HepG2 (cell line): ENCODE results near the gene CTDP1. TPM values are rescaled to one million over a fixed set of nuclear protein-coding genes. Genes with fewer than 3 reads are reported as not detected.

Experiments
- CREB1 ChIP-seq, 2 experiments: fragments of 450-650 bp in 1 of 2; IDR thresholded peaks; 2 replicates each; pipeline ENCODE4 v1.6.1; 2016 to 2017; ENCODE audit warnings: control low read depth in 1 of 2, mild to moderate bottlenecking in 1 of 2, missing compliant biosample characterization in 1 of 2, missing genetic modification characterization in 1 of 2
- CREB3 ChIP-seq: sonication (generic); formaldehyde crosslinking; IDR thresholded peaks from 2 replicates; pipeline ENCODE4 v1.5.0; 2020; ENCODE audit warnings: missing genetic modification reagents
- ETV6 ChIP-seq: sonication (generic); formaldehyde crosslinking; conservative IDR thresholded peaks from 2 replicates; pipeline ENCODE4 v1.4.0; 2020; ENCODE audit warnings: missing genetic modification reagents
- FOXO4 ChIP-seq: sonication (generic); formaldehyde crosslinking; conservative IDR thresholded peaks from 2 replicates; pipeline ENCODE4 v1.8.1; 2023; ENCODE audit warnings: missing genetic modification reagents
- HDAC2 ChIP-seq: sonication (generic); formaldehyde crosslinking; IDR thresholded peaks from 2 replicates; pipeline ENCODE4 v1.4.0; 2020; ENCODE audit warnings: missing genetic modification reagents
- HNRNPL ChIP-seq: fragments of 200-400 bp; formaldehyde crosslinking; IDR thresholded peaks from 2 replicates; pipeline ENCODE4 v1.6.1; 2017; ENCODE audit warnings: mild to moderate bottlenecking, low read depth, low read length
- MLLT10 ChIP-seq: sonication (generic); formaldehyde crosslinking; IDR thresholded peaks from 2 replicates; pipeline ENCODE4 v1.4.0; 2020; ENCODE audit warnings: missing genetic modification reagents
- NAIF1 ChIP-seq: sonication (generic); formaldehyde crosslinking; IDR thresholded peaks from 2 replicates; pipeline ENCODE4 v1.5.0; 2020; ENCODE audit warnings: mild to moderate bottlenecking, missing genetic modification reagents, borderline replicate concordance
- RFXAP ChIP-seq: sonication (generic); formaldehyde crosslinking; IDR thresholded peaks from 2 replicates; pipeline ENCODE4 v1.4.0; 2020; ENCODE audit warnings: missing genetic modification reagents, borderline replicate concordance
- SIX4 ChIP-seq: sonication (generic); formaldehyde crosslinking; IDR thresholded peaks from 2 replicates; pipeline ENCODE4 v1.4.0; 2020; ENCODE audit warnings: missing genetic modification reagents
- SKIL ChIP-seq: sonication (generic); formaldehyde crosslinking; IDR thresholded peaks from 2 replicates; pipeline ENCODE4 v1.8.0; 2022; ENCODE audit warnings: missing genetic modification reagents, mild to moderate bottlenecking, moderate library complexity, borderline replicate concordance
- SNAPC5 ChIP-seq: sonication (generic); formaldehyde crosslinking; IDR thresholded peaks from 2 replicates; pipeline ENCODE4 v1.8.1; 2023; ENCODE audit warnings: mild to moderate bottlenecking, missing genetic modification reagents, borderline replicate concordance
- ZBTB20 ChIP-seq: sonication (generic); formaldehyde crosslinking; IDR thresholded peaks from 2 replicates; pipeline ENCODE4 v1.8.1; 2023; ENCODE audit warnings: missing genetic modification reagents, low read depth, mild to moderate bottlenecking, borderline replicate concordance
- ZMYM3 ChIP-seq: sonication (generic); formaldehyde crosslinking; IDR thresholded peaks from 2 replicates; pipeline ENCODE4 v1.5.1; 2020; ENCODE audit warnings: mild to moderate bottlenecking, missing genetic modification reagents
- ZNF503 ChIP-seq: sonication (generic); formaldehyde crosslinking; IDR thresholded peaks from 2 replicates; pipeline ENCODE4 v1.4.0; 2020; ENCODE audit warnings: missing genetic modification reagents
- ZNF558 ChIP-seq: sonication (generic); formaldehyde crosslinking; IDR thresholded peaks from 2 replicates; pipeline ENCODE4 v1.9.0; 2022; ENCODE audit warnings: mild to moderate bottlenecking, missing genetic modification reagents, borderline replicate concordance
- ZNF629 ChIP-seq: sonication (generic); formaldehyde crosslinking; conservative IDR thresholded peaks from 2 replicates; pipeline ENCODE4 v1.5.0; 2020; ENCODE audit warnings: missing genetic modification reagents
- polyA plus RNA-seq, 8 experiments: library from polyadenylated mRNA; depleted of rRNA in 3 of 8; stranded (reverse) in 7 of 8; unstranded in 1 of 8; fragments of >200 nt; fragmentation: Illumina TruSeq in 4 of 8; extraction: Trizol in 4 of 8; gene quantifications; 2 replicates each; pipeline versions ENCODE4 v1.2.1 to v1.2.3, GENCODE V29; 2011 to 2016; ENCODE audit warnings: low read depth in 4 of 8, missing spikeins in 1 of 8, mixed read lengths in 1 of 8; ENCODE audit not compliant: insufficient read depth in 1 of 8
- total RNA-seq, 5 experiments: library from RNA; depleted of rRNA; stranded (reverse); fragments of >200 nt; fragmentation: Illumina TruSeq; extraction: Trizol; gene quantifications; 2 replicates each; pipeline ENCODE4 v1.2.3, GENCODE V29; 2016; ENCODE audit warnings: low read depth in 1 of 5
- TF ChIP-seq, protein P1 (sequence below): sonication (generic); formaldehyde crosslinking; conservative IDR thresholded peaks from 2 replicates; pipeline ENCODE4 v1.4.0; 2020; ENCODE audit warnings: missing genetic modification reagents

CTDP1 gene
- total and polyA plus RNA-seq, 2 of the 13 experiments (the other 11 are each of a cell fraction or from before 2014, with no cell fraction given) = 6.9 to 11.0 TPM

GRCh38 chr18:79795446-79795845 is 115.8 kb downstream of the CTDP1 start (continued):
- TF ChIP-seq CREB3 (CRISPR knock-in tag) (no peak), CREB1 (IDR thresholded peaks at IDR 0.05) (no peak), CREB1 (CRISPR knock-in tag; IDR thresholded peaks at IDR 0.05) (peak; percentile 63; the same call in 1 of the 2 replicates), FOXO4 (no peak), RFXAP (no peak), ETV6 (CRISPR knock-in tag) (no peak), SKIL (CRISPR knock-in tag) (peak; percentile 51; the same call in 1 of the 2 replicates), HDAC2 (CRISPR knock-in tag) (peak; percentile 39; the same call in 1 of the 2 replicates), ZNF503 (CRISPR knock-in tag) (no peak), MLLT10 (no peak), ZBTB20 (no peak), ZNF558 (CRISPR knock-in tag) (no peak; the same call in 1 of the 2 replicates), NAIF1 (CRISPR knock-in tag) (0 out of 2 replicates have a peak, but pooled peaks have one; percentile 45), SNAPC5 (no peak), ZMYM3 (CRISPR knock-in tag) (no peak; the same call in 1 of the 2 replicates), SIX4 (CRISPR knock-in tag) (no peak), HNRNPL (no peak), ZNF629 (CRISPR knock-in tag) (peak; percentile 75)
- TF ChIP-seq, protein P1, sequence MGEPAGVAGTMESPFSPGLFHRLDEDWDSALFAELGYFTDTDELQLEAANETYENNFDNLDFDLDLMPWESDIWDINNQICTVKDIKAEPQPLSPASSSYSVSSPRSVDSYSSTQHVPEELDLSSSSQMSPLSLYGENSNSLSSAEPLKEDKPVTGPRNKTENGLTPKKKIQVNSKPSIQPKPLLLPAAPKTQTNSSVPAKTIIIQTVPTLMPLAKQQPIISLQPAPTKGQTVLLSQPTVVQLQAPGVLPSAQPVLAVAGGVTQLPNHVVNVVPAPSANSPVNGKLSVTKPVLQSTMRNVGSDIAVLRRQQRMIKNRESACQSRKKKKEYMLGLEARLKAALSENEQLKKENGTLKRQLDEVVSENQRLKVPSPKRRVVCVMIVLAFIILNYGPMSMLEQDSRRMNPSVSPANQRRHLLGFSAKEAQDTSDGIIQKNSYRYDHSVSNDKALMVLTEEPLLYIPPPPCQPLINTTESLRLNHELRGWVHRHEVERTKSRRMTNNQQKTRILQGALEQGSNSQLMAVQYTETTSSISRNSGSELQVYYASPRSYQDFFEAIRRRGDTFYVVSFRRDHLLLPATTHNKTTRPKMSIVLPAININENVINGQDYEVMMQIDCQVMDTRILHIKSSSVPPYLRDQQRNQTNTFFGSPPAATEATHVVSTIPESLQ (CRISPR knock-in tag) = no peak
